ENCODE results near the gene PPFIBP2.
A peak's percentile ranks its signal among the peaks of the same experiment; 100 is the strongest.

PPFIBP2 gene

DNA sequence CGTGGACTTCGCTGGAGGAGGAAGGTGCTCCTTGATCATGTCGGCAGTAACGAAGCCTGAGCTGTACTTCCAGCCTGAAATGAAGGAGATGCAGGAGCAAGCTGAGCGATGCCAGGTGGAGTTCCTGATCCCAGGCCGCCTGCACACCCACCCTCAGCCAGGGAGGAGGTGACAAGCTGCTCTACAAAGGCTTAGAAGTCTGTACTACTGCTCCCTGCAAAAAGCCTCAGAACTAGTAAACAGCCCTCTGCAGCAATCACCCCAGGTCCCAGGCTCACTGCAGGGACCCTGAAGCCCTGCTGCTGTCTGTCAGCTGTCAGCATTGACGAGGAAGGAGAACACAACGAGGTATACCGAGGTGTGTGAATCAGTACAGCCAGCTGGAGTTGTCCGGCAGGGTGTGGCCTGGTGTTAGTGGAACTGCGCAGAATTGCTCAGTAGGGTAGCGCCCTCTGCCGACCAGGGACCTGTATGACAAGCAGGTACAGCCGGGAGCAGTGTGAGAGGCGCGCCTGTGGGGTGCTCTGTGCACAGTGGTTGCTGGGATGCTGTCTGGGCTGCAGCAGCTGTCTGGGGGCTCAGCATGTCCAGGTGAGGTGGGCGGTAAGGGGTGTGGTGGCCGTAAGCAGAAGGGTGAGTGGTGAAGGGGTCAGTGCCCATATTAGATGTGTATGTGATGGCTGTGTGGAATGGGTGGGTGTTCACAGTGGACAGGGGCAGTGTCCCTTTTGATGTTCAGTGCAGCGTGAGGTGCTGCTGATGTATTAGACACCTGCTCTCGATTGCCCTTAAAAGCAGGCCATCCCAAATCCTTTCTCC lies 151.9 kb downstream of the PPFIBP2 start:
- peak; percentile 57 for DNase-seq (ENCODE audit: low read depth)
- H3K4me3 ChIP-seq (ENCODE audit: low read depth, low read length) = no peak overlapping the region
- TF ChIP-seq, protein P1, sequence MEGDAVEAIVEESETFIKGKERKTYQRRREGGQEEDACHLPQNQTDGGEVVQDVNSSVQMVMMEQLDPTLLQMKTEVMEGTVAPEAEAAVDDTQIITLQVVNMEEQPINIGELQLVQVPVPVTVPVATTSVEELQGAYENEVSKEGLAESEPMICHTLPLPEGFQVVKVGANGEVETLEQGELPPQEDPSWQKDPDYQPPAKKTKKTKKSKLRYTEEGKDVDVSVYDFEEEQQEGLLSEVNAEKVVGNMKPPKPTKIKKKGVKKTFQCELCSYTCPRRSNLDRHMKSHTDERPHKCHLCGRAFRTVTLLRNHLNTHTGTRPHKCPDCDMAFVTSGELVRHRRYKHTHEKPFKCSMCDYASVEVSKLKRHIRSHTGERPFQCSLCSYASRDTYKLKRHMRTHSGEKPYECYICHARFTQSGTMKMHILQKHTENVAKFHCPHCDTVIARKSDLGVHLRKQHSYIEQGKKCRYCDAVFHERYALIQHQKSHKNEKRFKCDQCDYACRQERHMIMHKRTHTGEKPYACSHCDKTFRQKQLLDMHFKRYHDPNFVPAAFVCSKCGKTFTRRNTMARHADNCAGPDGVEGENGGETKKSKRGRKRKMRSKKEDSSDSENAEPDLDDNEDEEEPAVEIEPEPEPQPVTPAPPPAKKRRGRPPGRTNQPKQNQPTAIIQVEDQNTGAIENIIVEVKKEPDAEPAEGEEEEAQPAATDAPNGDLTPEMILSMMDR (IDR thresholded peaks at IDR 0.05; ENCODE audit: low read depth, low read length, missing control alignments) = peak; percentile 97

DNA sequence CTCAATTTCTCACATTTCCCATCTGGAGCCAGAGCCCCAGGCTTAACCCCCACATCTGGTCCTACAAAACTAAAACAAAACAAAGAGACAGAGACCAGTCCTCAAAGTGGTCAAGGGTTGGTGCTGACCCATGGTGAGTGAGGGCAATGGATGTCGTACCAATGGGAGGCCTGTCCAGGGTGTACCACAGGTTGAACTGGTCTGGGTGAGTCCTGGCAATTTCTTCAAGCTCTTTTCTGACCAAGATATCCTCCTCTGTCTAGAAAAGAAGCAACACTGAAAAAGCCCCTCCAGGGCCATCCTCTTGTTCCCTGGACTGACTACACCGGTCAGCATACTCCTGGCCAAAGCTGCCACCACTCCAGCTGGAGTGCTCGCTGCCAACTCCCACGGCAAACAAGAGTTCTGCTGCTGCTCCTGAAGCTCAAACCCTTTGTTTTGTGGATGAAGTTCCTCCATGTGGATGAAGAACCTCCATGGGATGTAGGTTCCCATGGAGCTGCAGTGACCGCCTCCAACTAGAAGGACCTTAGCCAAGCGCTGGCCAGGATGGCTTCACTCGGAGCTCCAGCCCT lies 152.6 kb downstream of the PPFIBP2 start:
- TF ChIP-seq, protein P1 (IDR thresholded peaks at IDR 0.05; ENCODE audit: low read depth, low read length, missing control alignments) = no peak
- H3K4me3 ChIP-seq (ENCODE audit: low read depth, low read length) = no peak overlapping the region
- DNase-seq (ENCODE audit: low read depth) = no peak

DNA sequence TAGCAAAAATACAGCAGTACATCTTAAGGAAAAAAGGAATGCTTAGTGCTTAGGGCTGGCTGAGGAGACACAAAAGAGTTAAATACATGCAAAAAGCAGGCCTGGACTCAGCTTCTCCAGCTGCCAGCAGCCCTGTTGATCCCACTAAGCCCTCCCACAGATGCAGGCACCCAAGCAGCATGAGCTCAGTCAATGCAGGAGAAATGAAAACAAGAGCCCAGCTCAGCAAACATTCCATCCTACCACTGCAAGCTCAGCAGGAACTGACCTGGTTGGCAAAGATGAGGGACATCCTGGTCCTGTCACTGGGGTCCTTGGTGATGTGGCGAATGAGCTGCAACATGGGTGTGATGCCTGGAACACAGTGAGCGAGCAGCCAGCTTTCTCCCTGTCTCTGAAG lies 153.7 kb downstream of the PPFIBP2 start:
- no peak for DNase-seq (ENCODE audit: low read depth)

DNA sequence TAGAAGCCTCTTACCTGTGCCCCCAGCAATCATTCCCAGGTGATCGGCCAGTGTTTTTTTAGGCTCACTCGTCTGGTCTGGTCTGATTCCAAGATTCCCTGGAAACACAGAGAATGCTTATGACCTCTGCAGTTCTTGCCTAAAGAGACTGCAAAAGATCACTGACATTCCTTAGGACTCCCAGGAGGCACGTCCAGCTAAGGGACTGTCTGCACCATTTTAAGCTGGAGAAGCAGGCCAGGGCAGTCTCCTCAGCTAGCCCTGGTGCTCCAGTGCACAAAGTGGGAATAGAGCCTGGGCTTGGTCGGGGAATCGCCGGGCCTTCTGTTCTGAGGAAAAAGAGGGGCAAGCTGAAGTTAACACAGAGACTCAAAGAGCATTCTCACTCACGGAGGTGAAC lies 154.7 kb downstream of the PPFIBP2 start:
- TF ChIP-seq, protein P1 (IDR thresholded peaks at IDR 0.05; ENCODE audit: low read depth, low read length, missing control alignments) = no peak
- no peak for DNase-seq (ENCODE audit: low read depth)

More for the DNA sequence above, 153.7 kb downstream of the PPFIBP2 start:
- H3K4me3 ChIP-seq (ENCODE audit: low read depth, low read length) = no peak overlapping the region
- TF ChIP-seq, protein P1 (IDR thresholded peaks at IDR 0.05; ENCODE audit: low read depth, low read length, missing control alignments) = no peak

DNA sequence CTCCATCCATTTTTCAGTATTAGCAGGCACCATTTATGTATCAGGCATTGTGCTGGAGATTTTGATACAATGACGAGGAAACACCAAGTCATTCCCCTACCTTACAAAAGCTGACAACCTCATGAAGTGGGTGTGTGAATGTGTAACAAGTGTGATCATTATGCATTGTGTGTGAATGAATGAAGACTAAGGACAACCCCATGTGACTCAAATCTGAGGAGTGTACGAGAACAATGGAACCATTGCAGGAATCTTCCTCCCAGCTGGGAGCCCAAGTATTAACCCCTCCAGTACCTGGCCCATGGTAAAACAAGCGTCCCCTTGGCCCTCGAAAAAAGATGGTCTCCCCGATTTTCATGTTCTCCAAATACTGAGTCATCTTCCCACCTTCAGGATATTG lies 155.1 kb downstream of the PPFIBP2 start:
- DNase-seq (ENCODE audit: low read depth) = no peak
- TF ChIP-seq, protein P1 (IDR thresholded peaks at IDR 0.05; ENCODE audit: low read depth, low read length, missing control alignments) = no peak
- H3K4me3 ChIP-seq (ENCODE audit: low read depth, low read length) = no peak overlapping the region

More for the DNA sequence above, 154.7 kb downstream of the PPFIBP2 start:
- H3K4me3 ChIP-seq (ENCODE audit: low read depth, low read length) = no peak overlapping the region

DNA sequence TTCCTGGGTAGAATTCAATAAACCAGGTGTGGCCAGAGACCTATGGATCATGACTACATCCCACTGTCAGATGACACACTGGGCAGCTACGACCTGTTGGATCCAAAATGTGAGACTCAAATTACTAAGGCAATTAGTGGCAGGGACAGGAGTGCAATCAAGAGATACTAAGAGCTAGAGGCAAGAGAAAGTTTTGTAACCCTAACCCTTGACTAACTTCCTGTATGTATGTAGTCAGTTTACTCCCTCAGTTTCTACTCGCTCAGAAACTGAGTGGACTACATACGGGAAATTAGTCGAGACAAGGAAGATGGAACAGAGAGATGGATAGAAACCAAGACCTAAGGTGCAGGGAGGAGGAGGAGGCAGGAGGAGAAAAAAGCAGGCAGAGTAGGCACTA lies 156.8 kb downstream of the PPFIBP2 start:
- TF ChIP-seq, protein P1 (IDR thresholded peaks at IDR 0.05; ENCODE audit: low read depth, low read length, missing control alignments) = no peak
- H3K4me3 ChIP-seq (ENCODE audit: low read depth, low read length) = no peak overlapping the region
- no peak for DNase-seq (ENCODE audit: low read depth)
